Endothelial cell (in vitro differentiated cells): ENCODE measurements around the gene LRRC32. TPM values are rescaled to one million over a fixed set of nuclear protein-coding genes. Genes with fewer than 3 reads are reported as not detected.

Experiments
- DNase-seq: peaks from one replicate; pipeline ENCODE4 v3.0.0; 2021; ENCODE audit warnings: low spot score
- H3K27ac Mint-ChIP-seq: one replicate; pipeline ENCODE4 v1.8.0; 2021; ENCODE audit warnings: mixed read lengths, inconsistent platforms; ENCODE audit not compliant: unreplicated experiment
- H3K27me3 Mint-ChIP-seq: one replicate; pipeline ENCODE4 v1.8.0; 2021; ENCODE audit warnings: mild to moderate bottlenecking, moderate library complexity, mixed read lengths, inconsistent platforms; ENCODE audit not compliant: unreplicated experiment
- H3K36me3 Mint-ChIP-seq: one replicate; pipeline ENCODE4 v1.8.0; 2021; ENCODE audit warnings: mild to moderate bottlenecking, low read depth, mixed read lengths, inconsistent platforms; ENCODE audit not compliant: unreplicated experiment
- H3K4me1 Mint-ChIP-seq: one replicate; pipeline ENCODE4 v1.8.0; 2021; ENCODE audit warnings: mild to moderate bottlenecking, mixed read lengths, inconsistent platforms; ENCODE audit not compliant: unreplicated experiment
- H3K4me3 Mint-ChIP-seq: one replicate; pipeline ENCODE4 v1.8.0; 2021; ENCODE audit warnings: mild to moderate bottlenecking, mixed read lengths, inconsistent platforms; ENCODE audit not compliant: unreplicated experiment
- H3K9me3 Mint-ChIP-seq: one replicate; pipeline ENCODE4 v1.8.0; 2021; ENCODE audit warnings: mixed read lengths, inconsistent platforms; ENCODE audit not compliant: unreplicated experiment
- total RNA-seq: library from RNA; stranded (reverse); fragmentation: NEBNext Ultra II Directional; extraction: Animal tissue kit (Norgen Biotek cat#: 25700); gene quantifications from one replicate; pipeline ENCODE4 v1.2.1, GENCODE V29; 2021; ENCODE audit not compliant: unreplicated experiment
- TF ChIP-seq, protein P1 (sequence below): fragments of 200-600 bp; sonication (generic); IDR thresholded peaks from one replicate; pipeline ENCODE4 v1.5.0; 2021; ENCODE audit warnings: antibody characterized with exemption; ENCODE audit not compliant: unreplicated experiment

The LRRC32 gene
- total RNA-seq, 1 donor from 2014 or later = 22.0 TPM

DNA sequence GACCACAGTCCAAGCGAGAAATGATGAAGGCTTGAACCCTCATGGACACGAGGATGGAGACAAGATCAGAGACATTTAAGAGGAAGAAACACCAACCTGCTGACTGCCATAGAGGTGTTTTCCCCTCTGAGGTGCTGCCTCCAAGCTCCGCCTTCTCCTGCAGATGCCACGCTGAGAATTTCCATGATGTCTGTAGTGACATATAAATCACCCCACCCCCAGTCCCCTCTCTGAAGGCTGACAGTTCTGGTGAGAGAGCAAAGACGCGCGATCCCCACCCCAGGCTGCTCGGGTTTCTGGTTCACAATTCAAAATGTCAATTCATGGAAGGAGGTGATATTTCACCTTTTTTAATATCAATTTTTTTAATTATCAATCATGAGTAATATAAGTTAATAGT lies 28.2 kb downstream of the LRRC32 start:
- DNase-seq = no peak
- TF ChIP-seq, protein P1, sequence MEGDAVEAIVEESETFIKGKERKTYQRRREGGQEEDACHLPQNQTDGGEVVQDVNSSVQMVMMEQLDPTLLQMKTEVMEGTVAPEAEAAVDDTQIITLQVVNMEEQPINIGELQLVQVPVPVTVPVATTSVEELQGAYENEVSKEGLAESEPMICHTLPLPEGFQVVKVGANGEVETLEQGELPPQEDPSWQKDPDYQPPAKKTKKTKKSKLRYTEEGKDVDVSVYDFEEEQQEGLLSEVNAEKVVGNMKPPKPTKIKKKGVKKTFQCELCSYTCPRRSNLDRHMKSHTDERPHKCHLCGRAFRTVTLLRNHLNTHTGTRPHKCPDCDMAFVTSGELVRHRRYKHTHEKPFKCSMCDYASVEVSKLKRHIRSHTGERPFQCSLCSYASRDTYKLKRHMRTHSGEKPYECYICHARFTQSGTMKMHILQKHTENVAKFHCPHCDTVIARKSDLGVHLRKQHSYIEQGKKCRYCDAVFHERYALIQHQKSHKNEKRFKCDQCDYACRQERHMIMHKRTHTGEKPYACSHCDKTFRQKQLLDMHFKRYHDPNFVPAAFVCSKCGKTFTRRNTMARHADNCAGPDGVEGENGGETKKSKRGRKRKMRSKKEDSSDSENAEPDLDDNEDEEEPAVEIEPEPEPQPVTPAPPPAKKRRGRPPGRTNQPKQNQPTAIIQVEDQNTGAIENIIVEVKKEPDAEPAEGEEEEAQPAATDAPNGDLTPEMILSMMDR = no peak
- peaks cover 2% of the 10 kb centered on the region for H3K27me3 Mint-ChIP-seq
- no peak overlapping the region for H3K4me3 Mint-ChIP-seq
- no peaks in the 10 kb centered on the region for H3K9me3 Mint-ChIP-seq
- H3K27ac Mint-ChIP-seq = no peak overlapping the region
- peaks cover 4% of the 10 kb centered on the region for H3K4me1 Mint-ChIP-seq
- no peaks in the 10 kb centered on the region for H3K36me3 Mint-ChIP-seq

DNA sequence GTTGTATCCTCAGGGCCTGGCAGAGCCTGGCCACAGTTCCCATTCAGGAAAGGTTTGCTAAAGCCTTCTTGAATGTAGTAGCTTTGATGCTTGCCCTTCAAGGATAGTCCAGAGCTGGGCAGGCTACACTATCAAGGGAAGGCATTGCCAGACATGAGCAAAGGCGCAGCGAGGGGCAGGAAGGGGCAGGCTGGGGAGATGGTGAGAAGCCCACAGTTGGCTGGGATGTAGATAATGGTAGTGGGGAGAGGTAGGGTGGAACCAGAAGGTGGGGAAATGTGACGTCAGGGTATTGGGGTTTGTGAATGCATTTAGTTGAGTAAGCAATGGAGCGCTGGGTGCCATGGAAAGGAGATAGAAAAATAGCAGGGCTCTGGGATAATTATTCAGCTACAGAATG lies 28.6 kb downstream of the LRRC32 start:
- no peaks in the 10 kb centered on the region for H3K36me3 Mint-ChIP-seq
- peak; percentile 1 for DNase-seq
- H3K4me3 Mint-ChIP-seq = no peak overlapping the region
- H3K9me3 Mint-ChIP-seq = no peaks in the 10 kb centered on the region
- H3K27ac Mint-ChIP-seq = no peak overlapping the region
- TF ChIP-seq, protein P1 = no peak
- peaks cover 8% of the 10 kb centered on the region for H3K4me1 Mint-ChIP-seq
- H3K27me3 Mint-ChIP-seq = peaks cover 2% of the 10 kb centered on the region

DNA sequence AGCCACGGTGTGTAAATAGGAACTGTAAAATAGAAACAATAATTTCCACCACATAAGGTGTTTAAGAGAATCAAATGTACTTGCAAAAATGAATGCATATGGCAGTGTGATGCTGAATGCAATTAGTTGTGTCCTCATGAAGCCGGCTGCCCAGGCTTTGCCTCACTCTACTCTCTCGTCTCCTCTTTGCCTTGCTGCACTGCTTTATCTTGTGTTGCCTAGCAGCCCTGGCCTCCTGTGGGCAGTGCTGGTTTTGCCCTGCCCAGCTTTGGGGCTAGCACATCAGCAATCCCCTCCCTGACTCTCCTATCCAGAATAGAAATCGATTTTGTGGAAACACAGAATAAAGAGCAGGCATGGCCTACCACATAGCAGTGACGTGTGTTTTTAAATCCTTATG lies 30.0 kb downstream of the LRRC32 start:
- peaks cover 5% of the 10 kb centered on the region for H3K27me3 Mint-ChIP-seq
- DNase-seq = peak; percentile 0

DNA sequence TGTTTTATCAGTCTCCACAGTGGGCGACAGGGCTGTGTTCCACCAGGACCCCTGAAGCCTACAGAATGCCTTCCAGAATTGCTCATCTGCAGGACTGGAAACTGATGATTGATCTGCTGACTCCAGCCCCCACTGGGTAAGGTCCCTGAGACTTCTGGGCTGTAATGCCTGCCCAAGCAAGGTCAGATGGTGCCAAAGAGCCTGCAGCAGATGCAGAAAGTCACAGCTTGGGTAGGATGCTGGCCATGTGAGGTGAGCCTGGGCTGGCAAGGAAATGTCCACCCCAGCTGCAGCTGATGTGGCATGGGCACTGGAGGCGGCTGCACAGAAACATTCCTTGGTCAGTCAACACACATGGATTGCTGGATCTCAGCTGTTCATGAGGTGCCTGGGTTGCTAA lies 30.9 kb downstream of the LRRC32 start:
- Mint-ChIP-seq H3K9me3 (no peaks in the 10 kb centered on the region), H3K27me3 (peaks cover 5% of the 10 kb centered on the region), H3K27ac (no peak overlapping the region), H3K36me3 (no peaks in the 10 kb centered on the region), H3K4me1 (peaks cover 11% of the 10 kb centered on the region), H3K4me3 (no peak overlapping the region)
- DNase-seq = peak; percentile 1
- TF ChIP-seq, protein P1 = no peak

More for the DNA sequence above, 30.0 kb downstream of the LRRC32 start:
- Mint-ChIP-seq H3K4me1 (peaks cover 11% of the 10 kb centered on the region), H3K27ac (no peak overlapping the region), H3K9me3 (no peaks in the 10 kb centered on the region), H3K4me3 (no peak overlapping the region), H3K36me3 (no peaks in the 10 kb centered on the region)
- TF ChIP-seq, protein P1 = no peak

GRCh38 chr11:76638270-76639197 lies 32.0 kb downstream of the LRRC32 start:
- H3K27me3 Mint-ChIP-seq = peaks cover 5% of the 10 kb centered on the region
- peak; percentile 2 for DNase-seq

More at GRCh38 chr11:76638270-76639197, 32.0 kb downstream of the LRRC32 start:
- H3K27ac Mint-ChIP-seq = no peak overlapping the region
- peaks cover 11% of the 10 kb centered on the region for H3K4me1 Mint-ChIP-seq
- no peaks in the 10 kb centered on the region for H3K9me3 Mint-ChIP-seq
- H3K36me3 Mint-ChIP-seq = no peaks in the 10 kb centered on the region
- no peak overlapping the region for H3K4me3 Mint-ChIP-seq
- TF ChIP-seq, protein P1 = no peak
